GM13977 (cell line): Measurements from ENCODE around the gene NSRP1.
A peak's percentile ranks its signal among the peaks of the same experiment; 100 is the strongest.

ENCODE experiments used
- DNase-seq: peaks from one replicate; pipeline ENCODE4 v3.0.0; 2012; ENCODE audit warnings: low spot score
- in situ Hi-C: fragments of 300-500 bp; cut with MboI; formaldehyde crosslinking; loops from one replicate; pipeline ENCODE4 v1.12.0; 2022; ENCODE audit warnings: low sequenced_read_pairs, low pct_unique_long_range_greater_than_20kb, mixed read lengths, inconsistent platforms; ENCODE audit not compliant: unreplicated experiment
- TF ChIP-seq, protein P1 (sequence below): IDR thresholded peaks from 2 replicates; pipeline ENCODE4 v1.5.1; 2012; ENCODE audit warnings: mild to moderate bottlenecking, control low read depth; ENCODE audit not compliant: insufficient read depth; ENCODE audit errors: extremely low read depth, missing control alignments

The NSRP1 gene

DNA sequence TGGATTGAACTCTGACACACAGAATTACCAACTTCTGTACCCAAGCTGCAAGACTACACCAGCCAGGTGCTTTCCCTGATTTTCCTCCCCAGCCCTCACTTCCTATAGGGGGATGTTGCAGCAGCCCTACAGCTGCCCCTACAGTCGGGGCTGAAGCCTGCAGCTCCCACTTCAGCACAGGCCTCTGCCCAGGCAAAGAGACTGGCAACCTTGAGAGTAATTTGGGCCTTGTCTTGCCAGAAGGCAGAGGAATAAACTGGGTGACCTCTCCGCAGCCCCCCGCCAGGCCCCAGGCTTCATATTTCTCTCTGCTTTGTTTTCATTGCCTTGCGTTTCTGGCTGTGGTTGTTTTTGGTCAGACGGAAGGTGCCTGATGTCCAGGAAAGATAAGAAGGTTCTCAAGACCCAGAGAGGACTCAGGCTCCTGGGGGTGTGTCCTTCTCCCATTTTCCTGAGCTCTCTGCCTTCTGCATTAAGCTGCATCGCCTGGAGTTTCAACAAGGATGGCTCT, 86.9 kb downstream of the NSRP1 start:
- no peak for DNase-seq
- in situ Hi-C loops, result no loop called here

DNA sequence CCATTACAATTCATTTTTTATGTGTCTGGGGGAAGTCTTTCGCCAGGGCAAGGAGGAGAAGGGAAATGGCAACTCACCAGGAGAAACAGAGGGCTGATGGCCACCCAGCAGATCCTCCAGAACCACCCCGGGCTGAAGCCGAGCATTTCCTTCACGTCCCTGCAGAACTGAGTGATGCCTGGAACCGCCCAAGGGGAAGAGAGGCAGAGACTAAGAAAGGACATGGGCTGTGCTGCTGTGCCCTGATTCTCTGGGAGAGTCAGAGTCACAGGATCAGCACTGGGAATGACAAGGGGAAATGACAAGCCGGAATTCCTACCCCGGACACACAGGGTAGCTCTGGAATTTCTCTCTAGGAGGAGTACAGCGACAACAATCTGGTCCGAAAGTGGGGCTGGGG, 91.0 kb downstream of the NSRP1 start:
- in situ Hi-C loops, result no loop called here
- TF ChIP-seq, protein P1, sequence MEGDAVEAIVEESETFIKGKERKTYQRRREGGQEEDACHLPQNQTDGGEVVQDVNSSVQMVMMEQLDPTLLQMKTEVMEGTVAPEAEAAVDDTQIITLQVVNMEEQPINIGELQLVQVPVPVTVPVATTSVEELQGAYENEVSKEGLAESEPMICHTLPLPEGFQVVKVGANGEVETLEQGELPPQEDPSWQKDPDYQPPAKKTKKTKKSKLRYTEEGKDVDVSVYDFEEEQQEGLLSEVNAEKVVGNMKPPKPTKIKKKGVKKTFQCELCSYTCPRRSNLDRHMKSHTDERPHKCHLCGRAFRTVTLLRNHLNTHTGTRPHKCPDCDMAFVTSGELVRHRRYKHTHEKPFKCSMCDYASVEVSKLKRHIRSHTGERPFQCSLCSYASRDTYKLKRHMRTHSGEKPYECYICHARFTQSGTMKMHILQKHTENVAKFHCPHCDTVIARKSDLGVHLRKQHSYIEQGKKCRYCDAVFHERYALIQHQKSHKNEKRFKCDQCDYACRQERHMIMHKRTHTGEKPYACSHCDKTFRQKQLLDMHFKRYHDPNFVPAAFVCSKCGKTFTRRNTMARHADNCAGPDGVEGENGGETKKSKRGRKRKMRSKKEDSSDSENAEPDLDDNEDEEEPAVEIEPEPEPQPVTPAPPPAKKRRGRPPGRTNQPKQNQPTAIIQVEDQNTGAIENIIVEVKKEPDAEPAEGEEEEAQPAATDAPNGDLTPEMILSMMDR, result no peak
- DNase-seq, result no peak

More for the DNA sequence above, 86.9 kb downstream of the NSRP1 start:
- TF ChIP-seq, protein P1, result peak; percentile 33

DNA sequence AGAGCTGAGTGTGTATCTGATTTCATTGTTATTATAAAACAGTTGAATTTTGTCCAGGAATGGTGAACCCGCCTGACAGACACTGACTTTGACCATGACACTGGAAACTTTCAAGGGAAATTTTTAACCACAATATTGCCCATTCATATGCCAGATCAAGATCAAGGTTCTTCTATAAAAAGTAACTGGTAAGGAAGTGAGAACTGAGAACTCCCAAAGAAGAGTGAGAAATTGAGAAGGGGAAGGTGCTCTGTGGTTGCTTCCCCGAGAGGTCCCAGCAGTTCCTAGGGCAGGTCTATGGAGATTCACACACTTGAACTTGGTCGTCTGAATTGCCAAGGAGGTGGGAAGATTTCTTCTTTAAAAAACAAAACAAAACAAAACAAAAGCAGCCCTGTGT, 91.6 kb downstream of the NSRP1 start:
- in situ Hi-C loops, result no loop called here
- DNase-seq, result no peak
- TF ChIP-seq, protein P1, result no peak

DNA sequence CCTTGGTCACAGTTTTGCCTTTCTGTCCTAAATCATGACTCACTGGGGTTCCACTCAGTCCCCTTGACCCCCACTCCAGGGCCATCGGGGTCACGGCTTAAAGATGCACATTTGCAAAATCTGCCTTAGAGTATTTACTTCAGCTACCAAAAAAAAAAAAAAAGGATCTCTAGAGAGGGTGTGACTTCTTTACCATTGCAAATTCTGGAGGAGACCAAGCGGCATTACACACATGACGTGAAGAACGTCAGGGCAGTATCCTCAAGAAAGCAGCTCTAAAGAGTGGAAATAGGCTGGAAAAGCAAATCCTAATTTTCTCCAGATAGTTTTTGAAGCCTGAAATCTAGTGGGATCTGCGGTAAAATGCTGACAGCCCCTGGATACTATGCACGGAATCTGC, 93.3 kb downstream of the NSRP1 start:
- no peak for DNase-seq
- TF ChIP-seq, protein P1, result no peak
- in situ Hi-C loops, result no loop called here

DNA sequence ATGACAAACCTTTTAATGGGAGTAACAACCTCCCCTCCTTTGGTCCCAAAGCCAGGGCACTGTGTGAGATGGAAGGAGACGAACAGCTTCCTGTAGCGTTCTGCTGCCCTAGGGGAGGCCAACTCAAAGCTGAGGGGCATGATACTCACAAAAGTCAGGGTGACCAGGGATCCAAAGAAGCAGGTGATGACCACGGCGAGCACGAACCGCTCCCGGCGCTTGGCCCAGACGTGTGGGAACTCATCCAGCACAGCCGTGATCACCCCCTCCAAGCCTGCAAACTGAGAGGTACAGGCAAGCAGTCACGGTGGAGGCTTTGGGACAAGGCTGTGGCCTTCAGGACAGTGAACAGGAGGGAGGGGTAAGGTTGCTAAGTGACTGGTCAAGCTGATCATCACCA, 93.8 kb downstream of the NSRP1 start:
- DNase-seq, result no peak
- TF ChIP-seq, protein P1, result no peak
- in situ Hi-C loops, result no loop called here

DNA sequence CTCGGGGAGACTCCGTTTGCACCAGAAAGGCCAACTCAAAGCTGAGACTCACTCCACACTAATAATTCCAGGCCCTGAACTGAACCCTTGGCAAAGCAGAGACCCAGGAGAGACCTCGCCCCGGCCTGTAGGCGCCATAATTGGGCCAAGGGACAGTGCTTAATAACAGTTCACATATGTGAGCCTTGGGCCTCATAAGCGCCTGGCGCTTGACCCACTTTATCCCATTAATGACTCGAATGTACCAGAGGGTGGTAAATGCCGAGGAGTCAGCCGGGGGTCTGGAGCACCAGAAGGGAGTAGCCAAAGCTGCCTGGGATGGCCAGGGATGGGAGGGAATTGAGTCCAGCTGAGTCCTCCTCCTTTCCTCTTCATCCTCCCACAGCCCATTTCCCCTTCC, 94.3 kb downstream of the NSRP1 start:
- TF ChIP-seq, protein P1, result no peak
- in situ Hi-C loops, result no loop called here
- no peak for DNase-seq

DNA sequence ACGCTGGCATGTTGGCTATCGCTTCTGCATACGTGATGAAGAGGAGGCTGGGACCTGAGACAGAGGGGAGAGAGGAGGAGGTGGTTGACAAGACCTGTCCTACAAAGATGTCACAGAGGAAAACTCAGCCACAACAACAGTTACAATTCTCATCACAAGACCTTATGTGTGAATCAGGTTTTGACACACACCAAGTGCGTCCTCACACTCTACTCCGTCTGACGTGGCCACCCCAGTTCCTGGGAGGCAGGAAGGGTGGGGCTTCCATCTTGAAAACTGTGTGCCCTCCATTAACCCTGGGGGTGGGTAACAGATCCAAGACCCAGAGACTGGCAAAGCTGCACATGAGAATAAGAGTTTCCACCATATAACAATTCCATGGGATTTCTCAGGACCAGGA, 94.8 kb downstream of the NSRP1 start:
- in situ Hi-C loops, result no loop called here
- TF ChIP-seq, protein P1, result no peak
- DNase-seq, result no peak
